ENCODE data around the gene SLCO1A2.

The SLCO1A2 gene

GRCh38 chr12:21324551-21324950 lies 10.2 kb downstream of the SLCO1A2 start:
- H3K27ac ChIP-seq, result no peak overlapping the region
- TF ChIP-seq CTCF (conservative IDR thresholded peaks at IDR 0.05), result no peak

- H3K27ac ChIP-seq, result no peak overlapping the region
- TF ChIP-seq CTCF (conservative IDR thresholded peaks at IDR 0.05), result no peak
These were observed 11.0 kb downstream of the SLCO1A2 start for GRCh38 chr12:21323736-21324135.

DNA sequence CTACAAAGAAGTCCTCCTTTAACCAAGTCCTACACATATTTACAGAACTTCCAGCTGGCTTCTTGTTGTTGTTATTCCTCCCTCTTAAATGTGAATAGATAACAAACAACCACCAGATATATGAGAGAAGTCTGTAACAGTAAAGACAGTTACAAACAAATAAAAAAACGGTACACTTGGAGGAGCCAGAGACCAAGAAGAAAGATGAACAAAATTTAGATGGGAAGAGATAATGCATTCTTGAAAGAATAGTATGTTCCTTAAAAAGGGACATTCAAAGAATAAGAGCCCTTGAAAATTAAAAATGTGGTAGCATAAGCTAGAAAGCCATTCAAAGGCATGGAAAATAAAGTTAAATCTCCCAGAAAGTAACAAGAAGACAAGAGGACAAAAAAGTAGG lies 25.9 kb downstream of the SLCO1A2 start:
- H3K27ac ChIP-seq, result no peak overlapping the region
- TF ChIP-seq CTCF (conservative IDR thresholded peaks at IDR 0.05), result peak; percentile 42

DNA sequence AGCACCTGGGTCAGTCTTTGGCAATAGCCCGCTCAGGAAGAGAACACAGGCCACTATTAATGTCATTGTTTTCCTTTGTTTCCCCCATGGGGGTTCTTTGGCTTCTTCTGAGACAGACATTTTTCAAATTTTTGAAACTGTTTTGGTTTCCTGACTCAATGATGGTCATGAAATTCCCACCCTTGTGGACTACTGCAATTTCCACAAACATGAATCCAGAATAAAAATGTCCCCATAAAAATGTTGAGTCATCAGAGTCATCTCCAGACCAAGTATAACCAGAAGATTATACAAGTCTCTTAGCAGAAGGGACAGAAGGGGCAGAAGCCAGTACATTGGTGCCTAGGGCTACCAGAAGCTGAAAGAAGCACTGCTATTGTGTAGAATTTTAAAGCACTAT lies 29.1 kb downstream of the SLCO1A2 start:
- TF ChIP-seq CTCF (conservative IDR thresholded peaks at IDR 0.05), result no peak
- H3K27ac ChIP-seq, result no peak overlapping the region

DNA sequence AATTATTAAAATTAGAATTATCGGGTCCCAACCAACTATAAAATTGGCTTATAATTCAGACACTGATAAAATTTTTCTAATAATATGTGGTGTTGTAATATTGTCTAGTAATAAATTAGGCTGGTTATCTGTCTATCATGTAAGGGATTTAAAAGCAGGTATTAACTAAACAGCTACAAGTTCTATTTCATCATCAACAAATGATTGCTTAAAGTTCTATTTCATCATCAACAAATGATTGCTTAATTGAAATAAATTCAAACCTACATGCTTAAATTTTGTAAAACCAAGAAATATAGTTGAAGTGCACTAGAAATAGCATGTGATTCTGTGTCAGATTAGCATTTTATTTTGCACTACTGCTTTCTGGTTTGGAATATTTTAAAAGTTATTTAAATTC lies 34.1 kb downstream of the SLCO1A2 start:
- H3K27ac ChIP-seq, result no peak overlapping the region
- TF ChIP-seq CTCF (conservative IDR thresholded peaks at IDR 0.05), result no peak

DNA sequence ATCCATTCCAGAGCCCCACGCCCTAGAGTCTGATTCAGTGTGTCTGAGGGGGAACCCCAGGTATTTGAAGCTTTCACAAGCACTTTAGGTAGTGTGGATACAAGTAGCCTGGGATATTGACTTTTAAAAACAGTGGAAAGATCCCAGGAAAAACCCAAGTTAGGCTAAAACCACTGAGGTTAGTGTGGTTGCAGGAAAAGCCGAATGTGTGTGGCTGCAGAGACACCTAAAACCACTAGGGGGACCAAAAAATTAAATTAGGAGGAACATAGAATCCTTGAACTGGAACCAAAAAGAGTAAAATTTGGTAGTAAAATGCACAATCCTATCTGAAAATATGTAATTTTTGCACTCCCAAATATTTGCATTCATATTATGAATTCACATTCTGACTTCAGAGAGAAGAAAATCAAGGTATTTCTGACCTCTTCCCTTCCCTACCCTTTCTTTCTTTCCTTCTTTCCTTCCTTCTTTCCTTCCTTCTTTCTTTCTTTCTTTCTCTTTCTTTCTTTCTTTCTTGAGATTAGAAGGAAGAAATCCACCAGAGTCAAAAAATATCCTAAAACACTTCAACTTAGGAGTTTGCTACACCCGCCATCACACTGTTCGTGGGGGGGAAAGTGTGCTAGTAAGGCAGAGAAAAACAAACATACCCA lies 37.8 kb downstream of the SLCO1A2 start:
- peak; percentile 90 for TF ChIP-seq CTCF (conservative IDR thresholded peaks at IDR 0.05)
- H3K27ac ChIP-seq, result no peak overlapping the region

DNA sequence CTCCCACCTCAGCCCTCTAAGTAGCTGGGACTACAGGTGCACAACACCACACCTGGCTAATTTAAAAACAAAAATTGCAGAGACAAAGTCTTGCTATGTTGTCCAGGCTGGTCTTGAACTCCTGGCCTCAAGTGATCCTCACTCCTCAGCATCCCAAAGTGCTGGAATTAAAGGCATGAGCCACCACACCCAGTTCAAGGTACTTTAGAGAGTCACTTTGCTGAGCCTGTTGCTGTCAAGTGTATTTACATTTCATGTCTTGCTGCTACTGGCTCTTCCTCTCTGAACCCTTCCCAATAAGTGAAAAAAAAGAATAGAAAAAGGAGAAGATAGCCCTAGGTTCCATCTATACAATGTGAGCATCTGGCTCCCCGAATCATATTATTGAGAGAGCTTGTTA lies 38.4 kb downstream of the SLCO1A2 start:
- no peak for TF ChIP-seq CTCF (conservative IDR thresholded peaks at IDR 0.05)
- H3K27ac ChIP-seq, result no peak overlapping the region
